Heart left ventricle (tissue), 16 donors: ENCODE measurements around the gene ZNF584. TPM values are rescaled to one million over a fixed set of nuclear protein-coding genes. Genes with fewer than 3 reads are reported as not detected.
A peak's percentile ranks its signal among the peaks of the same experiment; 100 is the strongest.

ENCODE experiments used
- ATAC-seq, 4 donors: fragments of 200-7000 bp; cut with Tn5 transposase; one replicate each; pipeline ENCODE4 v1.9.1; 2020 to 2022; ENCODE audit warnings: moderate library complexity in 4 of 4, mild to moderate bottlenecking in 3 of 4, moderate number of reproducible peaks in 1 of 4
- DNase-seq, 5 donors: peaks; one replicate each; pipeline ENCODE4 v3.0.0-alpha.2; 2020
- H3K27ac ChIP-seq, 12 donors: fragments of 200-600 bp; sonication (generic) in 4 of 12; one replicate each; pipeline versions ENCODE4 v1.5.0 to v1.8.0; 2016 to 2022; ENCODE audit warnings: mild to moderate bottlenecking in 2 of 12
- H3K27me3 ChIP-seq, 9 donors: fragments of 200-600 bp; sonication (generic) in 2 of 9; one replicate each; pipeline versions ENCODE4 v1.5.1 to v1.8.0; 2016 to 2022; ENCODE audit warnings: mild to moderate bottlenecking in 3 of 9
- H3K36me3 ChIP-seq, 9 donors: fragments of 200-600 bp; sonication (generic) in 2 of 9; one replicate each; pipeline versions ENCODE4 v1.5.0 to v1.8.0; 2018 to 2022; ENCODE audit warnings: mild to moderate bottlenecking in 2 of 9
- H3K4me1 ChIP-seq, 12 donors: fragments of 200-600 bp; sonication (generic) in 4 of 12; one replicate each; pipeline versions ENCODE4 v1.5.0 to v1.8.0; 2016 to 2022; ENCODE audit warnings: mild to moderate bottlenecking in 3 of 12
- H3K4me3 ChIP-seq, 12 donors: fragments of 200-600 bp; sonication (generic) in 4 of 12; one replicate each; pipeline versions ENCODE4 v1.5.0 to v1.8.0; 2017 to 2022; ENCODE audit warnings: mild to moderate bottlenecking in 9 of 12, moderate library complexity in 4 of 12
- H3K9me3 ChIP-seq, 12 donors: fragments of 200-600 bp; sonication (generic) in 4 of 12; one replicate each; pipeline versions ENCODE4 v1.5.0 to v1.8.0; 2016 to 2022; ENCODE audit warnings: mild to moderate bottlenecking in 1 of 12
- CTCF ChIP-seq, 12 donors: fragments of 200-600 bp; sonication (generic) in 4 of 12; IDR thresholded peaks; one replicate each; pipeline versions ENCODE4 v1.5.0 to v1.8.0; 2018 to 2022; ENCODE audit warnings: antibody characterized with exemption in 12 of 12, mild to moderate bottlenecking in 5 of 12
- POLR2A ChIP-seq, 2 donors: fragments of 450-650 bp; IDR thresholded peaks; one replicate each; pipeline ENCODE4 v1.6.1; 2017; ENCODE audit warnings: antibody characterized with exemption in 2 of 2, mild to moderate bottlenecking in 2 of 2, moderate library complexity in 2 of 2
- WGBS, 4 donors: extraction: QIAGEN DNeasy Blood & Tissue Kit in 2 of 4; methylation state at CpG; one replicate each; pipeline versions ENCODE4 v1.1.5 to v1.1.7; 2013 to 2018; 5-methylcytosine and 5-hydroxymethylcytosine counted together
- intact Hi-C, 10 donors: fragments of 100-400 bp; cut with DNase I; formaldehyde crosslinking; loops; one replicate each; pipeline versions ENCODE4 v1.11.1 to v1.14.2; 2022
- polyA plus RNA-seq, 2 donors: library from polyadenylated mRNA; stranded (reverse); fragments of 200-250 nt; gene quantifications; one replicate each; pipeline ENCODE4 v1.2.3, GENCODE V29; 2013
- total RNA-seq, 9 donors: library from RNA; depleted of rRNA in 2 of 9; stranded (reverse); fragments of >200 nt in 2 of 9; fragmentation: NEBNext Ultra II Directional in 3 of 9; extraction: Animal tissue kit (Norgen Biotek cat#: 25700) in 3 of 9; gene quantifications; one replicate each; pipeline versions ENCODE4 v1.1.0 to v1.2.4, GENCODE V29; 2016 to 2023
- donor health status: ischemic (EF 13 %, LVEDD 7.1; RV severe dilation, severe dysfunction).
- donor health status: healthy with polysubstance abuse.
- donor health status: DM: no; HTN: yes; CAD: no.
- donor health status: DM: no; HTN: no; CAD: no.
- donor health status: ischemic (EF 25% LVEDD 6.9; RV normal size, moderate dysfunction).
- donor health status: ischemic (EF 25% LVEDD 5.7; RV mildly dilated, moderate dysfunction).
- donor health status: healthy.
- donor health status: DM: yes; HTN: yes; CAD: no.
- donor health status: ischemic (EF 35%, LVEDD 5.7; RV mildly dilated, moderate dysfunction).
- donor health status: nonischemic (EF 11% LVEDD 7.7; RV severe dilation, severe dysfunction).
- donor health status: DM: yes; HTN: yes; CAD: no.
- donor health status: PGD.
- donor health status: ischemic (EF 29% LVEDD 5.4; RV normal size, mild dysfunction).
- donor health status: nonischemic (EF 23%, LVEDD 6.1; RV moderate dilation, normal function).

Gene ZNF584
- total and polyA plus RNA-seq, 11 donors = 6.1 to 31.4 (median 16.9) TPM

GRCh38 chr19:58395220-58395978 lies 13.1 kb upstream of the ZNF584 start, which contains the start of gene RNF225:
TSS of gene RNF225 (plus strand) at chr19:58395656. CDS start at chr19:58396090, 434 bp downstream.
- TF ChIP-seq CTCF (IDR thresholded peaks at IDR 0.05) (no peak), POLR2A (IDR thresholded peaks at IDR 0.05) (no peak)
- no peaks in the 10 kb centered on the region for H3K9me3 ChIP-seq
- ATAC-seq = peak in 3 of 4 donors; percentile 6 to 21 (median 15)
- H3K4me3 ChIP-seq = peak within 1 kb of the TSS in 5 of 12 donors; percentile 12 to 40 (median 25)
- H3K36me3 ChIP-seq = peaks cover 0 to 50% (median 41%) of the 10 kb centered on the region in 9 donors
- intact Hi-C loops = no loop called here
- peaks cover under 1 to 21% (median 3%) of the 10 kb centered on the region in 12 donors for H3K4me1 ChIP-seq
- no peak for DNase-seq
- H3K27ac ChIP-seq = no peak within 1 kb of the TSS
- WGBS, 4 donors = 39 to 48% (median 42%) methylated on average over 16 to 21 of the region's 21 CpGs
- peaks cover 5 to 25% (median 16%) of the 10 kb centered on the region in 9 donors for H3K27me3 ChIP-seq

- 2 to 4% (median 3%) methylated on average over 22 to 75 of the region's 75 CpGs for WGBS, 4 donors
- no peak for ATAC-seq
- no peak overlapping the region for H3K27ac ChIP-seq
Measured at GRCh38 chr19:58395979-58396627, 12.3 kb upstream of the ZNF584 start.

GRCh38 chr19:58396691-58397532 lies 11.5 kb upstream of the ZNF584 start:
- Histone ChIP-seq H3K27ac (no peak overlapping the region), H3K4me1 (peaks cover 3 to 28% (median 11%) of the 10 kb centered on the region in 12 donors), H3K27me3 (peaks cover 5 to 25% (median 16%) of the 10 kb centered on the region in 9 donors), H3K36me3 (peaks cover 0 to 35% (median 28%) of the 10 kb centered on the region in 9 donors), H3K9me3 (no peaks in the 10 kb centered on the region), H3K4me3 (peak overlapping the region in 1 of 12 donors; percentile 27)
- intact Hi-C loops = no loop called here
- 23 to 46% (median 32%) methylated on average over 36 to 58 of the region's 58 CpGs for WGBS, 4 donors
- ATAC-seq (no peak), DNase-seq (no peak)
- TF ChIP-seq CTCF (IDR thresholded peaks at IDR 0.05) (no peak), POLR2A (IDR thresholded peaks at IDR 0.05) (no peak)

More at GRCh38 chr19:58395979-58396627, 12.3 kb upstream of the ZNF584 start:
- H3K4me3 ChIP-seq = peak overlapping the region in 5 of 12 donors; percentile 12 to 40 (median 25)
- H3K4me1 ChIP-seq = peaks cover 3 to 23% (median 8%) of the 10 kb centered on the region in 12 donors
- no peak for DNase-seq
- no peaks in the 10 kb centered on the region for H3K9me3 ChIP-seq
- peaks cover 5 to 25% (median 16%) of the 10 kb centered on the region in 9 donors for H3K27me3 ChIP-seq
- peaks cover 0 to 43% (median 34%) of the 10 kb centered on the region in 9 donors for H3K36me3 ChIP-seq
- intact Hi-C loops = no loop called here
- TF ChIP-seq POLR2A (IDR thresholded peaks at IDR 0.05) (no peak), CTCF (IDR thresholded peaks at IDR 0.05) (no peak)
